Upper lobe of left lung (tissue), 6 donors: ENCODE data around the gene JARID2. TPM values are rescaled to one million over a fixed set of nuclear protein-coding genes. Genes with fewer than 3 reads are reported as not detected.
A peak's percentile ranks its signal among the peaks of the same experiment; 100 is the strongest.

Source experiments
- ATAC-seq, 2 donors: fragments of 200-7000 bp; cut with Tn5 transposase; one replicate each; pipeline ENCODE4 v1.9.1; 2022; ENCODE audit warnings: mild to moderate bottlenecking in 2 of 2, moderate library complexity in 2 of 2; ENCODE audit not compliant: low FRiP score in 2 of 2
- DNase-seq, 2 donors: peaks; one replicate each; pipeline ENCODE4 v3.0.0-alpha.2; 2019 to 2020
- H3K27ac ChIP-seq, 4 donors: fragments of 200-600 bp; sonication (generic); one replicate each; pipeline ENCODE4 v1.5.1; 2016 to 2019
- H3K27me3 ChIP-seq, 4 donors: fragments of 200-600 bp; sonication (generic); one replicate each; pipeline ENCODE4 v1.5.1; 2017 to 2019
- H3K36me3 ChIP-seq, 4 donors: fragments of 200-600 bp; sonication (generic); one replicate each; pipeline ENCODE4 v1.5.1; 2016 to 2019
- H3K4me1 ChIP-seq, 4 donors: fragments of 200-600 bp; sonication (generic); one replicate each; pipeline ENCODE4 v1.5.1; 2018 to 2019
- H3K4me3 ChIP-seq, 4 donors: fragments of 200-600 bp; sonication (generic); one replicate each; pipeline ENCODE4 v1.5.1; 2017 to 2019; ENCODE audit warnings: mild to moderate bottlenecking in 2 of 4, moderate library complexity in 1 of 4
- H3K9me3 ChIP-seq, 4 donors: fragments of 200-600 bp; sonication (generic); one replicate each; pipeline ENCODE4 v1.5.1; 2018 to 2019
- EP300 ChIP-seq, 4 donors: sonication (generic); formaldehyde crosslinking; IDR thresholded peaks; one replicate each; pipeline ENCODE4 v1.5.1; 2017; ENCODE audit warnings: antibody characterized with exemption in 4 of 4, control low read depth in 2 of 4
- POLR2A ChIP-seq, 4 donors: fragments of 450-650 bp; IDR thresholded peaks; one replicate each; pipeline ENCODE4 v1.5.1; 2016 to 2017; ENCODE audit warnings: antibody characterized with exemption in 4 of 4, mild to moderate bottlenecking in 2 of 4
- POLR2AphosphoS5 ChIP-seq, 2 donors: sonication (generic); formaldehyde crosslinking; IDR thresholded peaks; one replicate each; pipeline ENCODE4 v1.5.1; 2017; ENCODE audit warnings: antibody characterized with exemption in 2 of 2
- WGBS, 2 donors: methylation state at CpG; one replicate each; pipeline ENCODE4 v1.1.5; 2017 to 2018; 5-methylcytosine and 5-hydroxymethylcytosine counted together
- total RNA-seq, 6 donors: library from RNA; depleted of rRNA in 4 of 6; stranded (reverse); fragments of >200 nt in 4 of 6; gene quantifications; one replicate each; pipeline versions ENCODE4 v1.1.0 to v1.2.1, GENCODE V29; 2016 to 2021
- TF ChIP-seq, protein P1 (sequence below), 6 experiments: fragments of 450-650 bp in 4 of 6; fragments of 200-600 bp in 2 of 6; sonication (generic) in 2 of 6; IDR thresholded peaks; one replicate each; pipeline ENCODE4 v1.5.1; 2016 to 2019; ENCODE audit warnings: antibody characterized with exemption in 6 of 6
- donor health status: DM: no; HTN: no; CAD: no; lungs with moderate emphysema.
- donor health status: DM: no; HTN: yes; CAD: no; lungs with severe emphysema.

Gene JARID2
- total RNA-seq, 6 donors from 2014 or later = 9.6 to 37.7 (median 16.4) TPM

DNA sequence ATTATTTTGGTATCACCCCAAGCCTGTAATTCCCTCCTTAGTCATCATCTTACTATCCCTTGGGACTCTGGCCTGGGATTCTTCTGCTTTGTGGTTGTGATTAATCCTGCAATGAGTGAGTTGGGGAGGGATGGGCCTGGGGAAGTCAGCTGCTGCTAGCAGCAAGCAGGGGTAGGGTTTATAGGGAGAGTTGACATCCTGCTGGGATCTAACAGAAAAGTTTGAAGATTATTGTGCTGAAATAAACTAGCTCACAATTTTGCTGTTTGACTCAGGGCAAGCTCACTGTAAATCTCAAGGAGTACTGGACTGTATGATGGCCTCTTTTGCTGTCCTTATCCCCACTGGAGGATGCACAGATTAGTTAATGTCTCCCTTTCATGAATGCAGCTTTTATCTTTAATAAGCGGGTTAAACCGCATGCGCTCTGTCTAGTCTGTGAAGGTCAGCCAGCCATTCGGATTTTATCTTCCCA, 83.4 kb downstream of the JARID2 start:
- H3K27me3 ChIP-seq = no peaks in the 10 kb centered on the region
- H3K27ac ChIP-seq = no peak overlapping the region
- no peak for DNase-seq
- no peaks in the 10 kb centered on the region for H3K36me3 ChIP-seq
- peak in 1 of 2 donors; percentile 76 for ATAC-seq
- peaks cover 14 to 36% (median 25%) of the 10 kb centered on the region in 4 donors for H3K4me1 ChIP-seq
- TF ChIP-seq, protein P1, sequence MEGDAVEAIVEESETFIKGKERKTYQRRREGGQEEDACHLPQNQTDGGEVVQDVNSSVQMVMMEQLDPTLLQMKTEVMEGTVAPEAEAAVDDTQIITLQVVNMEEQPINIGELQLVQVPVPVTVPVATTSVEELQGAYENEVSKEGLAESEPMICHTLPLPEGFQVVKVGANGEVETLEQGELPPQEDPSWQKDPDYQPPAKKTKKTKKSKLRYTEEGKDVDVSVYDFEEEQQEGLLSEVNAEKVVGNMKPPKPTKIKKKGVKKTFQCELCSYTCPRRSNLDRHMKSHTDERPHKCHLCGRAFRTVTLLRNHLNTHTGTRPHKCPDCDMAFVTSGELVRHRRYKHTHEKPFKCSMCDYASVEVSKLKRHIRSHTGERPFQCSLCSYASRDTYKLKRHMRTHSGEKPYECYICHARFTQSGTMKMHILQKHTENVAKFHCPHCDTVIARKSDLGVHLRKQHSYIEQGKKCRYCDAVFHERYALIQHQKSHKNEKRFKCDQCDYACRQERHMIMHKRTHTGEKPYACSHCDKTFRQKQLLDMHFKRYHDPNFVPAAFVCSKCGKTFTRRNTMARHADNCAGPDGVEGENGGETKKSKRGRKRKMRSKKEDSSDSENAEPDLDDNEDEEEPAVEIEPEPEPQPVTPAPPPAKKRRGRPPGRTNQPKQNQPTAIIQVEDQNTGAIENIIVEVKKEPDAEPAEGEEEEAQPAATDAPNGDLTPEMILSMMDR (IDR thresholded peaks at IDR 0.05) = no peak
- TF ChIP-seq POLR2AphosphoS5 (IDR thresholded peaks at IDR 0.05) (no peak), EP300 (IDR thresholded peaks at IDR 0.05) (no peak), POLR2A (IDR thresholded peaks at IDR 0.05) (no peak)
- WGBS, 2 donors = 78 to 90% methylated on average over 4 of the region's 4 CpGs
- H3K9me3 ChIP-seq = no peaks in the 10 kb centered on the region
- H3K4me3 ChIP-seq = no peak overlapping the region

DNA sequence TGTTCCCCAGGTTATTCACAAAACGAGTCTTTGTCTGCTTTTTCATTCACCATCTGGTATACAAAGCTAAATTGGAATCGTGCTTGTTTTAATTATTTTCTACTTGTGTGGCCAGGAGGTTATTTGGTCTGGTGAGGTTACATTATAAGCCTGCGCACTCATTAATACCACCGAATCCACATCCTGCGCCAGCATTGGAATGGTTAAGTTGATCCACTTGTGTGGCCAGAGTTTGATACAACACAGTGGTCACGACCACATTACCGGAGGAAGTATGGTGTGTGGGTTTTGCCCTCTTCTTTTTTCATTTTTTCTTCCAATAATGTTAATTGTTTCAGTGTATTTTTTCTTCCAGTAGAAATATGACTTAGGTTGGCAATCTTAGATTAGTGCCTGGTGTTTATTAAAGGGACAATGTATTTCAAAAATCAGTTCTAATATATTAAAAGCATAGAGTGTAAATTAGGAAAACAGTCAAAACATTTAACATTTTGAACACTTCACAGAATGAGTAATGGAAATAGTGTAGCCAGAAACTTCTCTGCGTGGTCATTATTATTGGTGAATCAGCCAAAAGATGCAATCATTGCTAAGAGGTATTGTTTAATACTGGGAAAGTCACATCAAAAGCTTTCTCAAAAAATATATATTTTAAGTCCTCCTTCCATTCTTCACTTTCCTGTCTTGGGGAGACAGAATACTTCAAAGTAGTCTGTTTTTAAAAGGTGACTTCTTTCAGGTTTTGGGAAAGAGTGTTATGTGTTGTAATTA, 84.5 kb downstream of the JARID2 start:
- Histone ChIP-seq H3K27me3 (no peaks in the 10 kb centered on the region), H3K9me3 (no peaks in the 10 kb centered on the region), H3K36me3 (no peaks in the 10 kb centered on the region), H3K27ac (no peak overlapping the region), H3K4me3 (no peak overlapping the region), H3K4me1 (peaks cover 14 to 38% (median 25%) of the 10 kb centered on the region in 4 donors)
- DNase-seq (no peak), ATAC-seq (peak in 1 of 2 donors; percentile 47)
- WGBS, 2 donors = 61 to 67% methylated on average over 8 of the region's 8 CpGs
- TF ChIP-seq EP300 (IDR thresholded peaks at IDR 0.05) (no peak), POLR2A (IDR thresholded peaks at IDR 0.05) (no peak), POLR2AphosphoS5 (IDR thresholded peaks at IDR 0.05) (no peak)
- TF ChIP-seq, protein P1 (IDR thresholded peaks at IDR 0.05) = no peak

DNA sequence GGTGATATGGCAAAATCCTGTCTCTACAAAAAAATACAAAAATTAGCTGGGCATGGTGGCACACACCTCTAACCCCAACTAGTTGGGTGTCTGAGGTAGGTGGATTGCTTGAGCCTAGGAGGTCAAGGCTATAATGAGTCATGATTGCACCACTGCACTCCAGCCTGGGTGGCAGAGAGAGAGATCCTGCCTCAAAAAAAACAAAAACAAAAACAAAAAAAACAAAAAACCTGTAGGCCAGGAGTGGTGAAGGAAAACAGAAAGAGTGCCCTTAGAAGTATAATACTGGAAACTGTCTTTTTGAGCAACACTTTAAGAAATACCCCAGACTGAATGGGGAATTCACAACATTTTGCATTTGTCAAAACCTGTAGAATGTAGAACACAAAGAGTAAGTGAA, 85.3 kb downstream of the JARID2 start:
- no peak for ATAC-seq
- no peak for TF ChIP-seq POLR2AphosphoS5 (IDR thresholded peaks at IDR 0.05)
- TF ChIP-seq, protein P1 (IDR thresholded peaks at IDR 0.05) = no peak
- TF ChIP-seq EP300 (IDR thresholded peaks at IDR 0.05) = no peak
- TF ChIP-seq POLR2A (IDR thresholded peaks at IDR 0.05) = no peak
- H3K36me3 ChIP-seq = no peaks in the 10 kb centered on the region
- DNase-seq = peak in 1 of 2 donors; percentile 37
- peaks cover 14 to 40% (median 24%) of the 10 kb centered on the region in 4 donors for H3K4me1 ChIP-seq
- no peaks in the 10 kb centered on the region for H3K27me3 ChIP-seq
- H3K27ac ChIP-seq = no peak overlapping the region
- H3K9me3 ChIP-seq = no peaks in the 10 kb centered on the region
- H3K4me3 ChIP-seq = no peak overlapping the region

DNA sequence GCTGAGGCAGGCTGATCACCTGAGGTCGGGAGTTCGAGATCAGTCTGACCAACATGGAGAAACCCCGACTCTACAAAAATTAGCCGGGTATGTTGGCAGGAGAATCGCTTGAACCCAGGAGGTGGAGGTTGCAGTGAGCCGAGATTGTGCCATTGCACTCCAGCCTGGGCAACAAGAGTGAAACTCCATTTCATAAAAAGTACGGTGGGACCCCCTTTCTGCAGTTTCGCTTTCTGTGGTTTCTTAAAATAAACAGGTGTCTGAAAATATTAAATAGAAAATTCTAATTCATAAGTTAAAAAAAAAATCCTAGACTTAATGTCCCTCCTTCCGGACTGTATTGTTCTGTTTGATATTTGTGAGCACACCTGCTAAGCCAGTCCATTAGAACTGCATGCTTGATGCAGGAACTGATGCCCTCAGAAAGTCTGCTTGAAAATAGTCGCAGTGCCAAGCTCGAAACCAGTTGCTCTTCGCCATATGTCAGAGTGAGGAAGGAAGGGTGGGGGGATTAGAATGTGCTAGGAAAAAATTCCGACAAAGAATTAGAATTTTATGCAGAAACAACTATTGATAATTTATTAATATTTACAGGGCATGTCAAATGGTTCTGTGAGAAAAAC, 85.9 kb downstream of the JARID2 start:
- Histone ChIP-seq H3K4me1 (peaks cover 13 to 42% (median 23%) of the 10 kb centered on the region in 4 donors), H3K27me3 (no peaks in the 10 kb centered on the region), H3K36me3 (no peaks in the 10 kb centered on the region), H3K27ac (no peak overlapping the region), H3K4me3 (no peak overlapping the region), H3K9me3 (no peaks in the 10 kb centered on the region)
- ATAC-seq (no peak), DNase-seq (no peak)
- WGBS, 2 donors = 78 to 85% methylated on average over 13 of the region's 13 CpGs
- TF ChIP-seq EP300 (IDR thresholded peaks at IDR 0.05) (no peak), POLR2A (IDR thresholded peaks at IDR 0.05) (no peak), POLR2AphosphoS5 (IDR thresholded peaks at IDR 0.05) (no peak)
- TF ChIP-seq, protein P1 (IDR thresholded peaks at IDR 0.05) = no peak
